ENCODE measurements around the gene NT5DC4. TPM values are rescaled to one million over a fixed set of nuclear protein-coding genes. Genes with fewer than 3 reads are reported as not detected.
"Not testable (repeated sequence)": the region's sequence is repeated elsewhere in the genome, so short reads cannot be mapped to it uniquely, and the experiment has no call there.

NT5DC4 gene
- total RNA-seq, 2 donors from 2014 or later = not detected

GRCh38 chr2:112710956-112711750 is 9.7 kb upstream of the NT5DC4 start:
- Mint-ChIP-seq H3K27me3 (no peaks in the 10 kb centered on the region), H3K36me3 (ENCODE audit: low read depth) (no peaks in the 10 kb centered on the region), H3K4me3 (no peak overlapping the region), H3K4me1 (peaks cover 21% of the 10 kb centered on the region), H3K9me3 (no peaks in the 10 kb centered on the region), H3K27ac (peak overlapping the region; percentile 9)
- no peak for ATAC-seq (replicated peaks)

- Mint-ChIP-seq H3K4me1 (peaks cover 16% of the 10 kb centered on the region), H3K9me3 (no peaks in the 10 kb centered on the region), H3K27me3 (no peaks in the 10 kb centered on the region), H3K27ac (peak overlapping the region; percentile 74), H3K4me3 (no peak overlapping the region), H3K36me3 (ENCODE audit: low read depth) (no peaks in the 10 kb centered on the region)
- no peak for ATAC-seq (replicated peaks)
Observed at GRCh38 chr2:112712465-112712864, 8.4 kb upstream of the NT5DC4 start.

GRCh38 chr2:112712903-112713584 is 7.8 kb upstream of the NT5DC4 start:
- Mint-ChIP-seq H3K9me3 (no peaks in the 10 kb centered on the region), H3K4me3 (peak overlapping the region; percentile 52), H3K4me1 (peaks cover 15% of the 10 kb centered on the region), H3K27ac (peak overlapping the region; percentile 74), H3K27me3 (no peaks in the 10 kb centered on the region), H3K36me3 (ENCODE audit: low read depth) (no peaks in the 10 kb centered on the region)
- peak; percentile 95 for ATAC-seq (replicated peaks)

GRCh38 chr2:112713585-112713925 is 7.3 kb upstream of the NT5DC4 start:
- H3K4me1 Mint-ChIP-seq = peaks cover 10% of the 10 kb centered on the region
- no peak for ATAC-seq (replicated peaks)
- peak overlapping the region; percentile 52 for H3K4me3 Mint-ChIP-seq
- peak overlapping the region; percentile 74 for H3K27ac Mint-ChIP-seq
- no peaks in the 10 kb centered on the region for H3K9me3 Mint-ChIP-seq
- no peaks in the 10 kb centered on the region for H3K27me3 Mint-ChIP-seq
- no peaks in the 10 kb centered on the region for H3K36me3 Mint-ChIP-seq (ENCODE audit: low read depth)

GRCh38 chr2:112713926-112714325 is 6.9 kb upstream of the NT5DC4 start:
- H3K4me3 Mint-ChIP-seq = no peak overlapping the region
- H3K36me3 Mint-ChIP-seq (ENCODE audit: low read depth) = no peaks in the 10 kb centered on the region
- H3K4me1 Mint-ChIP-seq = peaks cover 10% of the 10 kb centered on the region
- no peak for ATAC-seq (replicated peaks)
- no peaks in the 10 kb centered on the region for H3K27me3 Mint-ChIP-seq
- no peak overlapping the region for H3K27ac Mint-ChIP-seq
- no peaks in the 10 kb centered on the region for H3K9me3 Mint-ChIP-seq

- ATAC-seq (replicated peaks) = no peak
- no peak overlapping the region for H3K4me3 Mint-ChIP-seq
- no peaks in the 10 kb centered on the region for H3K27me3 Mint-ChIP-seq
- H3K27ac Mint-ChIP-seq = no peak overlapping the region
- H3K4me1 Mint-ChIP-seq = peaks cover 10% of the 10 kb centered on the region
- H3K36me3 Mint-ChIP-seq (ENCODE audit: low read depth) = no peaks in the 10 kb centered on the region
- H3K9me3 Mint-ChIP-seq = no peaks in the 10 kb centered on the region
Observed at GRCh38 chr2:112714331-112714730, 6.5 kb upstream of the NT5DC4 start.

- Mint-ChIP-seq H3K4me3 (no peak overlapping the region), H3K27me3 (no peaks in the 10 kb centered on the region)
- no peak for ATAC-seq (replicated peaks)
Observed at GRCh38 chr2:112714836-112715631, 5.8 kb upstream of the NT5DC4 start.

GRCh38 chr2:112716094-112716493 is 4.7 kb upstream of the NT5DC4 start:
- not testable (repeated sequence) for H3K27ac Mint-ChIP-seq; H3K27me3 Mint-ChIP-seq; ATAC-seq (replicated peaks); H3K9me3 Mint-ChIP-seq; H3K36me3 Mint-ChIP-seq (ENCODE audit: low read depth); H3K4me3 Mint-ChIP-seq
- peaks cover 10% of the 10 kb centered on the region for H3K4me1 Mint-ChIP-seq

More at GRCh38 chr2:112714836-112715631, 5.8 kb upstream of the NT5DC4 start:
- Mint-ChIP-seq H3K4me1 (peaks cover 10% of the 10 kb centered on the region), H3K27ac (no peak overlapping the region), H3K36me3 (ENCODE audit: low read depth) (no peaks in the 10 kb centered on the region), H3K9me3 (no peaks in the 10 kb centered on the region)

- H3K27ac Mint-ChIP-seq; H3K27me3 Mint-ChIP-seq; H3K36me3 Mint-ChIP-seq (ENCODE audit: low read depth): not testable (repeated sequence)
Observed at GRCh38 chr2:112716826-112717352, 3.9 kb upstream of the NT5DC4 start.

GRCh38 chr2:112718863-112719370 is 1.9 kb upstream of the NT5DC4 start:
- Mint-ChIP-seq H3K36me3 (ENCODE audit: low read depth) (no peaks in the 10 kb centered on the region), H3K27me3 (no peaks in the 10 kb centered on the region), H3K27ac (no peak overlapping the region), H3K9me3 (no peaks in the 10 kb centered on the region), H3K4me1 (no peaks in the 10 kb centered on the region), H3K4me3 (no peak overlapping the region)
- ATAC-seq (replicated peaks) = no peak

More at GRCh38 chr2:112716826-112717352, 3.9 kb upstream of the NT5DC4 start:
- ATAC-seq (replicated peaks); H3K9me3 Mint-ChIP-seq; H3K4me3 Mint-ChIP-seq: not testable (repeated sequence)
- peaks cover 10% of the 10 kb centered on the region for H3K4me1 Mint-ChIP-seq

- Mint-ChIP-seq H3K27ac (no peak overlapping the region), H3K4me3 (no peak overlapping the region), H3K4me1 (no peaks in the 10 kb centered on the region), H3K36me3 (ENCODE audit: low read depth) (no peaks in the 10 kb centered on the region), H3K9me3 (no peaks in the 10 kb centered on the region), H3K27me3 (no peaks in the 10 kb centered on the region)
- ATAC-seq (replicated peaks) = no peak
Observed at GRCh38 chr2:112721819-112722522, 1.2 kb downstream of the NT5DC4 start.

GRCh38 chr2:112722816-112723546 is 2.2 kb downstream of the NT5DC4 start:
- no peak for ATAC-seq (replicated peaks)
- H3K27me3 Mint-ChIP-seq = no peaks in the 10 kb centered on the region
- H3K4me1 Mint-ChIP-seq = no peaks in the 10 kb centered on the region
- H3K9me3 Mint-ChIP-seq = no peaks in the 10 kb centered on the region
- H3K27ac Mint-ChIP-seq = no peak overlapping the region
- H3K36me3 Mint-ChIP-seq (ENCODE audit: low read depth) = no peaks in the 10 kb centered on the region
- no peak overlapping the region for H3K4me3 Mint-ChIP-seq

GRCh38 chr2:112723547-112723940 is 2.7 kb downstream of the NT5DC4 start:
- Mint-ChIP-seq H3K4me1 (no peaks in the 10 kb centered on the region), H3K36me3 (ENCODE audit: low read depth) (no peaks in the 10 kb centered on the region), H3K27ac (no peak overlapping the region), H3K4me3 (no peak overlapping the region), H3K27me3 (no peaks in the 10 kb centered on the region), H3K9me3 (no peaks in the 10 kb centered on the region)
- ATAC-seq (replicated peaks) = no peak

Data from activated T-helper 17 cell treated with anti-CD3 and anti-CD28 coated beads, Interleukin-2, amount 50 U/mL, for 72 hours (primary cell).